ENCODE measurements around the gene ABHD5. TPM values are rescaled to one million over a fixed set of nuclear protein-coding genes. Genes with fewer than 3 reads are reported as not detected.

The ABHD5 gene
- total and polyA plus RNA-seq, 2 of the 8 experiments (the other 6 are each of a cell fraction or from before 2014, with no cell fraction given) = 10.5 to 16.4 TPM

GRCh38 chr3:43728947-43729346, 38.2 kb downstream of the ABHD5 start:
- H3K14ac ChIP-seq (ENCODE audit: insufficient read length) = no peak overlapping the region
- CTCF ChIA-PET (ENCODE audit: partially characterized antibody) = no interaction called here
- no peak for FAIRE-seq

More at GRCh38 chr3:43728947-43729346, 38.2 kb downstream of the ABHD5 start:
- no peak overlapping the region for H3K18ac ChIP-seq (ENCODE audit: extremely low read depth, low read length)
- no peak overlapping the region for H3K4ac ChIP-seq (replicated peaks; ENCODE audit: insufficient read length, low read depth, low read length)
- no peak overlapping the region for H2AFZ ChIP-seq (ENCODE audit: low read length)
- no peak overlapping the region for H3K9ac ChIP-seq (replicated peaks in 1 of 4; ENCODE audit: extremely low read depth in 1 of 4, low read depth in 3 of 4, low read length in 3 of 4)
- H3K23me2 ChIP-seq (ENCODE audit: low read depth, low read length) = no peaks in the 10 kb centered on the region
- no peaks in the 10 kb centered on the region for H3K79me2 ChIP-seq (ENCODE audit: control insufficient read depth in 1 of 2, insufficient read depth in 2 of 2, low read length in 2 of 2)
- POLR2A ChIA-PET (ENCODE audit: partially characterized antibody) = no interaction called here
- no peaks in the 10 kb centered on the region for H3K36me3 ChIP-seq (ENCODE audit: control insufficient read depth in 2 of 4, insufficient read depth in 4 of 4, low read length in 3 of 4)
- no peak overlapping the region for H2BK15ac ChIP-seq (ENCODE audit: low read length)
- no peak overlapping the region for H2BK12ac ChIP-seq (ENCODE audit: low read depth, low read length)
- peaks cover 1 to 10% (median 5%) of the 10 kb centered on the region in 4 experiments; a peak in 5 of 7 replicates for H3K4me1 ChIP-seq (replicated peaks in 1 of 4; ENCODE audit: control insufficient read depth in 3 of 4, insufficient read depth in 4 of 4, low read length in 3 of 4)
- no peak for TF ChIP-seq MAX (IDR thresholded peaks at IDR 0.05)
- no peak for TF ChIP-seq YY1 (IDR thresholded peaks at IDR 0.05; ENCODE audit: low read depth, low read length)
- TF ChIP-seq CEBPB (IDR thresholded peaks at IDR 0.05; ENCODE audit: low read depth, low read length) = no peak
- no peak for TF ChIP-seq POU5F1 (IDR thresholded peaks at IDR 0.05; ENCODE audit: low read depth, low read length)
- TF ChIP-seq CBX8 (IDR thresholded peaks at IDR 0.05; ENCODE audit: borderline replicate concordance, low read depth, low read length) = no peak
- TF ChIP-seq ASH2L (IDR thresholded peaks at IDR 0.05; ENCODE audit: low read length) = no peak
- TF ChIP-seq TCF12 (IDR thresholded peaks at IDR 0.05; ENCODE audit: low read depth, low read length) = no peak
- TF ChIP-seq SIRT6 (IDR thresholded peaks at IDR 0.05; ENCODE audit: low read length) = no peak
- no peak for DNase-seq (ENCODE audit: low read depth in 1 of 2, low spot score in 2 of 2)
- no peak overlapping the region for H2BK5ac ChIP-seq (ENCODE audit: low read depth, low read length)
- no peaks in the 10 kb centered on the region for H4K20me1 ChIP-seq (replicated peaks in 1 of 2; ENCODE audit: control insufficient read depth in 1 of 2, insufficient read depth in 2 of 2, low read length in 2 of 2)
- no peak overlapping the region for H2AK5ac ChIP-seq (ENCODE audit: low read depth, low read length)
- no peak overlapping the region for H4K5ac ChIP-seq (ENCODE audit: insufficient read length, low read depth, low read length)
- no peak overlapping the region for H3K23ac ChIP-seq (ENCODE audit: insufficient read length)
- 84% methylated on average over 5 of the region's 5 CpGs; no CpG with 5 or more reads in 1 of the 2 experiments for WGBS, 2 experiments (ENCODE audit: extremely low coverage in 1 of 2, insufficient coverage in 1 of 2, insufficient read length in 1 of 2, insufficient replicate concordance in 2 of 2, low coverage in 1 of 2, low lambda C conversion rate in 2 of 2, missing lambda C conversion rate in 1 of 2)
- H3K27ac ChIP-seq (ENCODE audit: low read depth, low read length) = no peak overlapping the region
- H4K91ac ChIP-seq (replicated peaks; ENCODE audit: insufficient read length, low read length) = no peak overlapping the region
- no peak overlapping the region for H2BK120ac ChIP-seq (replicated peaks; ENCODE audit: low read depth, low read length)
- H3K4me3 ChIP-seq (ENCODE audit: extremely low read depth in 1 of 4, insufficient read depth in 2 of 4, low read depth in 3 of 4, low read length in 4 of 4) = no peak overlapping the region
- H2BK20ac ChIP-seq (ENCODE audit: low read length) = no peak overlapping the region
- no peaks in the 10 kb centered on the region for H3K9me3 ChIP-seq (ENCODE audit: insufficient read depth in 2 of 2, low read depth in 1 of 2, low read length in 1 of 2)
- no peaks in the 10 kb centered on the region for H3K27me3 ChIP-seq (replicated peaks in 1 of 4; ENCODE audit: control insufficient read depth in 3 of 4, extremely low read depth in 1 of 4, insufficient read depth in 3 of 4, low read length in 3 of 4)
- H3K56ac ChIP-seq (replicated peaks; ENCODE audit: insufficient read length, low read depth, low read length) = no peak overlapping the region
- H3K79me1 ChIP-seq (ENCODE audit: low read depth, low read length) = no peaks in the 10 kb centered on the region
- no peak overlapping the region for H3K4me2 ChIP-seq (ENCODE audit: insufficient read depth in 1 of 2, low read depth in 2 of 2, low read length in 2 of 2)
- H4K8ac ChIP-seq (ENCODE audit: extremely low read depth, insufficient read depth, low read length) = no peak overlapping the region
